Muscle layer of colon (tissue), 2 donors: ENCODE data around the gene COL13A1.

Experiments
- H3K27ac ChIP-seq: one replicate; pipeline ENCODE4 v1.7.0; 2013; ENCODE audit warnings: low read depth, mild to moderate bottlenecking, low read length, moderate library complexity
- H3K27me3 ChIP-seq, 2 donors: one replicate each; pipeline ENCODE4 v1.7.0; 2013; ENCODE audit warnings: low read length in 2 of 2, mild to moderate bottlenecking in 2 of 2; ENCODE audit not compliant: insufficient read depth in 2 of 2, control insufficient read depth in 1 of 2
- H3K36me3 ChIP-seq: one replicate; pipeline ENCODE4 v1.7.0; 2013; ENCODE audit warnings: mild to moderate bottlenecking, low read length; ENCODE audit not compliant: insufficient read depth
- H3K4me1 ChIP-seq: one replicate; pipeline ENCODE4 v1.7.0; 2013; ENCODE audit warnings: mild to moderate bottlenecking, low read length; ENCODE audit not compliant: insufficient read depth
- H3K4me3 ChIP-seq, 2 donors: one replicate each; pipeline ENCODE4 v1.7.0; 2013; ENCODE audit warnings: low read length in 2 of 2, low read depth in 1 of 2, mild to moderate bottlenecking in 1 of 2, moderate library complexity in 1 of 2
- H3K9ac ChIP-seq: one replicate; pipeline ENCODE4 v1.7.0; 2013; ENCODE audit warnings: low read length
- H3K9me3 ChIP-seq: one replicate; pipeline ENCODE4 v1.7.0; 2013; ENCODE audit warnings: mild to moderate bottlenecking, low read length
- donor health status: abdominal sarcoma.
- donor health status: Adenocarcinoma of cecum.

COL13A1 gene

DNA sequence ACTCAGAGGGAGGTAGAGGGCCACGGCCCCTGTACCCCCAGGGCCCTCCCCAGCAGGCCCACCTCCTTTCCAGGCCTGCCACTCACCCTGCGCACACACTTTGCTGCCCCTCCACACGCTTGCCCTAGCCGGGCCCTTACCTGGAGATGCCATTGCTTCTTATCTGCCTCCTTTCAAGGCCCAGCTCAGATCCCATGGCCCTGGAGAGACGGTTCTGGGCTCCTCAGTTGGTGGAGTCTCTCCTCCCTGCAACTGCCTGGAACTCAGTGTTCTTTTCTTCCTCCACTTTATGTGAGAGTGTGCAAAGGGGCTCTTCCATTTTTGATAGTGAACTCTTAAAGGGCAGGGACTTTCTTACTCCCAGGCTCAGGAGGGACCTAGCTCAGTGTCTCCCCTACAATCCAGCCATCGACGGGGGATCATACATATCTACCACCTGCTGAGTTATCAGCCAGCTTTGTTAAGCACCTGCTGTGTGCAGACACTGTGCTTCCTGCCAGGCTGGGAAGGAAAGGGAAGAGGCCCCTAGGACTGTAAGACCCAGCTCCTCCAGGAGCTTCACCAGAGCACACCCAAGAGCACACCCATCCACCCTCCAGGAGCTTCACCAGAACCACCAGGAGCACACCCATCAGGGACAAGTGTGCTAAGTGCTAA, 161.6 kb downstream of the COL13A1 start:
- Histone ChIP-seq H3K4me1 (no peaks in the 10 kb centered on the region), H3K27ac (no peak overlapping the region), H3K27me3 (no peaks in the 10 kb centered on the region), H3K9ac (no peak overlapping the region), H3K36me3 (no peaks in the 10 kb centered on the region), H3K9me3 (no peaks in the 10 kb centered on the region), H3K4me3 (no peak overlapping the region)

DNA sequence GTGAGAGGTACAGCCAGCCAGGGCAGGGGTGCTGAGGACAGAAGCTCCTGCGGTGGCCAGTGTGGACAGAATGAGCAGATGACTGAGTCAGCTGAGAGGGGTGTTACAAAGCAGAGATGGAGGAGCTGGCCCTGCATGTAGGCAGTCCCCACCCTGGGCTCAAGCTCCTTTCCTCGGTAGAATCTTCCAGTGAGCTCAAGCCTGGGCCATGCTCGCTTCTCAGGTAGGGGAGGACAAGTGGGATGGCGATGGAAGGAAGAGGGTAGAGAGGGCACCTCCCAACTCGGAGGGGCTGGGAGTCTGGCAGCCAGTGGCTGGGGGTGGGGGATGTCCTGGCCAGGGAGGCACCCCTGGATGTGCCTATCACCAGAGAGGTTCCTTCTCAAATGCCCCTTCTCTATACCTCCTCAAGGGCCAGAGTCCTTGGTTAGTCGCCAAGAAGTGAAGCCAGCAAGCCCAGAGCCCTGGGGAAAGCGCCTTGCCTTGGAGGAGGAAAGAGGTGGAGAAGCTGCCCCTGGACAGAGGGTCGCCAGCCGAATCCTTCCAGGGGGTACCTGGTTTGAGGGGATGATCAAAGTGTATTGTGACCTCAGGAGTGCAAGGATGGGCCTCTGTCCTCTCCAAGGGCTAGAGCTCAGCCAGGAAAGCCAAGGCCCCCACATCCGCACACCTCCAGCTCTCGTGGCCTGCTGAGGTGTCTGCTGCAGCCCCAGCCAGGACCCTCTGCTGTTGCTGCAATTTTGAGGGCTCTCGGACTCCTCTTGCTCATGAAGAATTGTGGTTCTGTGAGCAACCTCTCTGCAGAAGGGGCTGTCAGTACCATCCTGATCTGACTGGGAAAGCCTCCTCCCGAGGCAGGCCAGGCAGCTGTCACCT, 162.4 kb downstream of the COL13A1 start:
- H3K4me1 ChIP-seq: no peaks in the 10 kb centered on the region
- H3K36me3 ChIP-seq: no peaks in the 10 kb centered on the region
- no peaks in the 10 kb centered on the region for H3K27me3 ChIP-seq
- H3K9me3 ChIP-seq: no peaks in the 10 kb centered on the region
- H3K27ac ChIP-seq: no peak overlapping the region
- no peak overlapping the region for H3K9ac ChIP-seq
- H3K4me3 ChIP-seq: no peak overlapping the region

DNA sequence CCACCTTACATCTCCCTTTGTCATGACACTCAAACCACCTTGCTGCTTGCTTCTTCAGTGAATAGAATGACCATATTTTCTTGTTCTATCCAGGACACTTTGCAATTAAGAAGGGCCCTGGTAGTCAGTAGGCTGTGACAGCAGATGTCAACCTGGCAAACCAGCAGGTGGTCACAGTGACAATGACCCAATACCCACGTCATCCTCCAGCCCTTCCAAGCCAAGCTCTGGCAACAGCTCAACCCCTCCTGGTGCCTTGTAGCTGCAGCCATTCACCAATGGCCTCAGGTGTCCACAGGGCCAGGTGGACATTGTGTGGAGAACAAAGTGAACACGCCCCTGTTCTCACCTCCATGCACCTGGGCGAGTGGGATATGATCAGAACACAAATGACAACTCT, 163.4 kb downstream of the COL13A1 start:
- H3K9me3 ChIP-seq: no peaks in the 10 kb centered on the region
- no peaks in the 10 kb centered on the region for H3K27me3 ChIP-seq
- H3K36me3 ChIP-seq: no peaks in the 10 kb centered on the region
- H3K9ac ChIP-seq: no peak overlapping the region
- no peaks in the 10 kb centered on the region for H3K4me1 ChIP-seq
- no peak overlapping the region for H3K27ac ChIP-seq
- H3K4me3 ChIP-seq: no peak overlapping the region

DNA sequence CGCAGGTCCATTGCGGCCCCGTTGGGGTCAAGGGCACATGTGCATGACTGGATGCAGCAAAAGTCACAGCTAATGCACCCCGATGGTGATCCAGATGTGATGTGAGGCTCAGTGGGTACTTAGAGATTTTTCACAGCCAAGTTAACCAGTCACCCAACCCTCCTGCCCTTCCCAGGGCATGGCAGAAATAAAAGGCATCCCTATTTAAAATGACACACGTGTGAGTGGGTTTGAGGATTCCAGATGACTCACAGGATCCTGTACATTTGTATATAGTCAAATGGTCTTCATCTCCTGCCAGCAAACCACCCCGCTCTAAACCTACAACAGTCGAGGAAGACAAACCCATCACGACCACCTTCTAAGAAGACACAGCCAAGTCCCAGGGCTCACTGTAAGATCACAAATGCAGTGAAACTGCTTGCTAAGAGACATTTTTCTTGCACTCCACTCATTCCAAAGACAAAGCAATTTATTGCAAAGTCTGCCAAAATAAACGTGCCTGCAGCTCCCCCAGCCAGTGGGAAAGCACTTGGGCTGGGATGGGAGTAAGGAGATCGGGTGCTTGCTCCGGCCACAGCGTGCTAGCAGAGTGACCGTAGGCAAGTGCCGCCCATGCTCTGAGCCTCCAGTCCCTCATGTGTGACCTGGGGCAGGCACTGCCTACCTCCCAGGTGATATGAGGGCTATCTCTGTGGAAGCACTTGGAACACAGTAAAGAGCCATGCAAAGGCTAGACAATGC, 164.4 kb downstream of the COL13A1 start:
- Histone ChIP-seq H3K4me1 (no peaks in the 10 kb centered on the region), H3K4me3 (no peak overlapping the region), H3K9ac (no peak overlapping the region), H3K27me3 (no peaks in the 10 kb centered on the region), H3K36me3 (no peaks in the 10 kb centered on the region), H3K9me3 (no peaks in the 10 kb centered on the region), H3K27ac (no peak overlapping the region)

DNA sequence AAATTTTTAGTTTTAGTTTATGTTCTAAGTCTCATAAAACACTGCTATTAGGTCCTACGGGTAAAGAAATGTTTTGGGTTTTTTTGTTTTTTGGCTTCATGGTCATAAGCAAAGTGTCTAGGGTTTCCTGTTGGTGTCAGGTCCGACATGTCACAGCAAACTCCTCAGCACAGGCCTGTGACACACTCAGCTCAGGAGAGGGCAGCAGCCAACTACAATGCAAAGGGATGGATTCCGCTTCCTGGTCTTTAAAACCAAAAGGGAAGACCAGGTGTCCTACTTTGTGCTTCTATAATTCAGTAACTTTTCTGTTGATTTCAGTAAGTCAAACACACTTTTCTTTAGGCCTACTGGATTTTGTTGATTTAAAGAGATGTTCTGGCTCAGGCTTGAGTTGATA, 167.1 kb downstream of the COL13A1 start:
- Histone ChIP-seq H3K27me3 (no peaks in the 10 kb centered on the region), H3K4me3 (no peak overlapping the region), H3K27ac (no peak overlapping the region), H3K4me1 (no peaks in the 10 kb centered on the region), H3K36me3 (no peaks in the 10 kb centered on the region), H3K9ac (no peak overlapping the region), H3K9me3 (no peaks in the 10 kb centered on the region)

DNA sequence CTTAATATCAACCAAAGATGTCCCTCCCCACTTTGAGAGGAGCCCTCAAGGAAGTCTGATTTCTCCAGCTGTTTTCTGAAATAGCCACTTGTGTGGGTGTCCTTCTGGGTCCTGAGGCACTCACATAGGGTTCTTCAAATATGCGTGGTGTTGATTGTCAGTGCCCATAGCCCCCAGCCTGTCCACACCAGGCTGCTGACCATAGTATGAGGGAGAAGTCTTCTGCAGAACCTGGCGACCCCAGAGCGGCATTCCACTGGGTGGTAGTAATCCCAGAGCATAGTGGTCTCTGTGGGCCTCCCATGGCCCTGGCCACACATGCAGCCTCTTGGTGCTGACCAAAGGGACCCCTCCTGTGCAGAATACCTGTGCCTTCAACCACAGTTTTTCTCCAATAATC, 168.3 kb downstream of the COL13A1 start:
- Histone ChIP-seq H3K9ac (no peak overlapping the region), H3K4me1 (no peaks in the 10 kb centered on the region), H3K36me3 (no peaks in the 10 kb centered on the region), H3K4me3 (no peak overlapping the region), H3K9me3 (no peaks in the 10 kb centered on the region), H3K27ac (no peak overlapping the region), H3K27me3 (no peaks in the 10 kb centered on the region)

DNA sequence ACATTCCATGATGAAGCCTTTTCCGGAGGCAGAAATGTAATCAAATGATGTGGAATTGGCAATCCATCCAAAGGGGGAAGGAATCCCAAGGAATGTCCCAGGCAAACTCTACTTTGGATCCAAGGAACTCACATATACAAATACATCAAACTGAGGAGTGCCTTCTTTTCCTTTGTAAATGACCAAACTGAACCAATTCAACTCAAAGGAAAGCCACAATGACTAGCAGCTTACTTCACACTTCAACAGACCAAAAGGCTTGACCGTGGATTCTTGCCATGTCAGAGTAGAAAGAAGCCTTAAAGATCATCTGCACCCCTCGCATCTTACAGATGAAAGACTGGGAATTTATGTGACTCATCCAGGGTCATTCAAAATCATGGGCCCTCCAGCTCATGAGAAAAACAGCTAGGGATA, 171.3 kb downstream of the COL13A1 start:
- Histone ChIP-seq H3K36me3 (no peaks in the 10 kb centered on the region), H3K9ac (no peak overlapping the region), H3K9me3 (peaks cover 4% of the 10 kb centered on the region), H3K4me3 (no peak overlapping the region), H3K27me3 (no peaks in the 10 kb centered on the region), H3K4me1 (no peaks in the 10 kb centered on the region), H3K27ac (no peak overlapping the region)

DNA sequence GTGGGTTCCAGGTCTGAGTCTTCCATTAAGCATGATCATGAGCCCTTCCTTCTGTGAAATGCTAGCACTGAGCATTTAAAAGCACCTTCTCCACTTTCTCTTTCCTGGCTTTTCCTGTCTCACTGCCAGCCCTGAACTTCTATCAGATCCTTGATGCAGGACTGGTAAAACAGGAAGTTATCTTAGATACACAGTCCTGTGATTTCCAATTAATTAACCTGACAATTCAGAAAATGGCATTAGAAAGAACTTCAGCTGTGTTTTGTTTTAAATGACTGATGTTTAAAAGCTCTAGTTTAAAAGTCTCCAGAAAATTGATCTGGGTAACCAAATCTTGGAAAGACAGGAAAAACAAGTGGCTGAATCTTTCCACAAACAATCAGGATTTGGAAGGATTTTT, 172.0 kb downstream of the COL13A1 start:
- no peak overlapping the region for H3K27ac ChIP-seq
- no peaks in the 10 kb centered on the region for H3K36me3 ChIP-seq
- no peak overlapping the region for H3K4me3 ChIP-seq
- H3K4me1 ChIP-seq: no peaks in the 10 kb centered on the region
- H3K9me3 ChIP-seq: peaks cover 4% of the 10 kb centered on the region
- H3K9ac ChIP-seq: no peak overlapping the region
- H3K27me3 ChIP-seq: no peaks in the 10 kb centered on the region

DNA sequence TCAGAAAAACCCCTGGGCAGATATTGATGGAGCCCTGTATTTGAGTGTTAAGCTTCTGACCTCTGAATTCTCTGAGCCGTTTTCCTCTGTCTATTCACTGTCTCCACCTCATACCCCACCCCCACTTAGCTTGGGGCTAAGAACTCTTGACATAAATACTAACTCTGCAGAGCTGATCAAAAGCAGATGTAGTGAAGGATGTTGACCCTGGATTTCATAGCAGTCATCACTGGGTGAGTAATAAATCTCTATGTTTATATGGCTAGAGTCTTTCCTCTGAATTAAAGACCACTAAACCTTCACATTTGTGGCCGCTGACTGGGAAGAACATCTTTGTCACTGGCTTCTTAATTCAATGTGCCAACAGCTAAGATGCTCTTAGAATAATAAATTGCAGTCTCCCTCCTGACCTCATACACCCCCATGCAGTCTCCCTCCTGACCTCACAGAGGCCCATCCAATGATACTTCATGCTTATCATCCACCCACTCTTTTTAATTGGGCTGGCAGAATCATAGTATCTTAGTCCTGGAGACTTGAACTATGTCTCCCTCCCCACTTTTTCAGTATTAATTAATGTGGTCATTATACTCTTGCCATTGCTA, 172.9 kb downstream of the COL13A1 start:
- H3K9me3 ChIP-seq: peaks cover 4% of the 10 kb centered on the region
- H3K9ac ChIP-seq: no peak overlapping the region
- H3K4me3 ChIP-seq: no peak overlapping the region
- no peaks in the 10 kb centered on the region for H3K4me1 ChIP-seq
- H3K27me3 ChIP-seq: no peaks in the 10 kb centered on the region
- no peak overlapping the region for H3K27ac ChIP-seq
- no peaks in the 10 kb centered on the region for H3K36me3 ChIP-seq

DNA sequence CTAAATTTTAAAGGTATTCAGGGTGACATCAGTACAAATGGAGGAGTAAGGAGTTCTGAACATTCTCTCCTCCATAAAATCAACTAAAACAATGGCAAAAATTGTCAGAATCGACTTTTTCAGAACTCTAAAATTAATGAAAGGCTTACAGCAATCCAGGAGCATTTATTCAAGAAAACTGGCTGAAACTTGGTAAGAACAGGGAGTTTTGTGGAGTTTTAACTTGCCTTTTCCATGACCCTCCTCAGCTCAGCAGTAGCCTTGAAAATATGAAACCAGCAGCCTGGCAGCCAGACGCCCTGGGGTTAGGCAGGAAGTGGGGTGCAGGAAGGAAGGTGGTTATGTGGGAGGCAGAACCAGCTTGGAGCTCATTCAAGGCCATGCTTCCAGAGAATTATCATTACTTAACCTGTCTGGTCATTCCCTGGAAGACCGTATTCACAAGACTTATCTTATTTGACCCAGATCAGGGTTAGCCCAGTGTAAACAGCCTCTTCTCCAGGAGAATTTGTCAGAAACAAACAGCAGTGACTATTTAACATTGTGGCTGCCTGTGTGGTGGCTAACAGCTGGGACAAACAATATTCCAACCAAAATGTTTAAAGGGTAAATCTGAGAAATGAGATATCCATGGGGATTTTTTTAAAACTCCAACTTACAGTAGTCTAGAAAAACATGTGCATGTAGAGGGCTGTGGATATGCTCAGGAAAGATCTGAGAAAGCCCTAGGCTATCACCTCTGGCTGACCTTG, 175.3 kb downstream of the COL13A1 start:
- Histone ChIP-seq H3K9me3 (peaks cover 4% of the 10 kb centered on the region), H3K36me3 (no peaks in the 10 kb centered on the region), H3K27ac (no peak overlapping the region), H3K9ac (no peak overlapping the region), H3K27me3 (no peaks in the 10 kb centered on the region), H3K4me1 (no peaks in the 10 kb centered on the region), H3K4me3 (no peak overlapping the region)

DNA sequence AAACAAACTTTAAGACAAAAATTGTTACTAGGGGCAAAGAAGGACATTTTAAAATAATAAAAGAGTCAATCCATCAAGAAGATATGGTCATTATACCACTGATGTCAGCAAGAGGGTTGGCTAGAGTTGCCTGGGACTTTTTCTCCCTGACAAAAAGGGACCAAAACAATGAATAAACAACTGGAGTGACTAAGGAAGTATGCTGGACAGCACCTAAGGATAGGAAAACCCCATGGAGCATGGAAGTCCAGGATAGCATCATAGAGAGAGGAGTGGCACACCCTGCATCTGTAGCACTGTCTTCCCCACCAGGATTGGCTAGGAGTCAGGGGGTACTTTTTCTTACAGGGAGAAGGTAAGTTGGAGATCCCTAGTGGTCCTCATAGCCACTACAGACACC, 177.5 kb downstream of the COL13A1 start:
- peaks cover 4% of the 10 kb centered on the region for H3K9me3 ChIP-seq
- no peaks in the 10 kb centered on the region for H3K4me1 ChIP-seq
- no peaks in the 10 kb centered on the region for H3K36me3 ChIP-seq
- no peak overlapping the region for H3K4me3 ChIP-seq
- H3K27ac ChIP-seq: no peak overlapping the region
- no peaks in the 10 kb centered on the region for H3K27me3 ChIP-seq
- no peak overlapping the region for H3K9ac ChIP-seq
